HG02885 (cell line): ENCODE data around the gene PPP2R5D.

Source experiments
- ATAC-seq: cut with Tn5 transposase; IDR thresholded peaks from one replicate; pipeline ENCODE4 v1.9.1; 2021; ENCODE audit warnings: mild to moderate bottlenecking; ENCODE audit not compliant: unreplicated experiment, poor library complexity

PPP2R5D gene

DNA sequence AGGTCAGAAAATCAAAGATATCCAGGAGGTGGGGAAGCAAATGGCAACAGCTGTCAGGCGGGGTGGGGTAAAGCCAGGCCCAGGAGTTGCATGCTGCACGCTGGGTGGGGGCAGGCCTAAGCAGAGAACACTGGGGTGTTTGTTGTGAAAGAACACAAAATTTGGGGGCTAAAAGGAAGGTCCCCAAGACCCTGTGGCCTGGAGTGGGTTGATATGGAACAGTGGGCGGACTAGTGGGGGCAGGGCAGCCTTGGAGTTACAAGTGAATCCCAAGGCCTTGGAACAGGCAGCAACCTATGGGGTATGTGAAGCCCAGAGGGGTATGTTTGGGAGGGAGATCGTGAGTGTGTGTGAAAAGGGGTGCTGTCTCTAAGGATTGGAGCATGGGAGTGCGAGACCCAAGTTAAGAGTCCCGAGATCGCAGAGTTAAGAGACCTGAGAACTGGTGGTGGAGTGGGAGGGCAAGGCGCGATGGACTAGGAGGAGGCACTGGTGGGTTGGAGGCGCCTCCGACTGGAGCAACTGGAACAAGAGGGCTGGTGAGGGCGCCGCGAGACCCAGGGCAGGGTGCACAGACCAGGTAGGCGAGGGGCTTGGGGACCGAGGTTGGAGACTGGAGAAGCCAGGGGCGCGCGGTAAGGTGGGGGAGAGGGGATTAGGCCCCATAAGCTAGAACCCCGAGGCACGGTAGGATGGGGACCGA, 68.6 kb downstream of the PPP2R5D start:
- ATAC-seq: peak; percentile 19

DNA sequence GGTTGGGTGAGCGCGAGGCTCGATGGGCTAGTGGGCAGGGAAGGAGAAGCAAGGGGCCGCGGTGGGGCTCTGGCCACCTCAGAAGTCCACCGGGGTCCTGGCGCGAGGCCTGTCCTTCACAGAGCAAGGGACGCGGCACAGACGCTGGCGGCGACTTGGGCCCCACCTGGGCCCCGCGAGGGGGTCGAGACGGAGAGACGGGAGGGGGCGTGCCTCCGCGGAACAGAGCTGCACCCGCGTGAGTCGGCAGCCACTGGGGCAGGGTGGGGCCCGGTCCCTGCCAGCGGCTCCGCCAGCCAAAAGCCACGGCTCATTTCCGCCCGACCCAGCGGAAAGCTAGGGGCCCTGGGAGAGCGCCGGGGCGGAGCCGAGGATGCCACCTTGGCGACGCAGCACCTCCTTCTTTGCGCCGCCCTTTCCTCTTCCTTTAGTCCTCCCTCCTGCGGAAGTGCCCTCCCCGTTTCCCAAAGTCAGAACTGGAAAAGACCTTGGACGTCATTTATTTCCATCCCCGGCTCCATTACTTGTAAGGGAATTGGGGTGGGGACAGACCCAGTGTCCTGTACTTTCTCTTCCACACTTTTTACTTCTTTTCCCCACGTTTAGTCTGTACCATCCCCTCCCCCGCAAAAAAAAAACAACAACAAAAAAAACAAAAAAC, 69.3 kb downstream of the PPP2R5D start, which contains the start of gene CUL7:
TSS of gene CUL7 (minus strand) at position 307 of the 661 bp plus-strand sequence. CDS start 1,063 bp downstream, outside the sequence.
- ATAC-seq: peak; percentile 92

DNA sequence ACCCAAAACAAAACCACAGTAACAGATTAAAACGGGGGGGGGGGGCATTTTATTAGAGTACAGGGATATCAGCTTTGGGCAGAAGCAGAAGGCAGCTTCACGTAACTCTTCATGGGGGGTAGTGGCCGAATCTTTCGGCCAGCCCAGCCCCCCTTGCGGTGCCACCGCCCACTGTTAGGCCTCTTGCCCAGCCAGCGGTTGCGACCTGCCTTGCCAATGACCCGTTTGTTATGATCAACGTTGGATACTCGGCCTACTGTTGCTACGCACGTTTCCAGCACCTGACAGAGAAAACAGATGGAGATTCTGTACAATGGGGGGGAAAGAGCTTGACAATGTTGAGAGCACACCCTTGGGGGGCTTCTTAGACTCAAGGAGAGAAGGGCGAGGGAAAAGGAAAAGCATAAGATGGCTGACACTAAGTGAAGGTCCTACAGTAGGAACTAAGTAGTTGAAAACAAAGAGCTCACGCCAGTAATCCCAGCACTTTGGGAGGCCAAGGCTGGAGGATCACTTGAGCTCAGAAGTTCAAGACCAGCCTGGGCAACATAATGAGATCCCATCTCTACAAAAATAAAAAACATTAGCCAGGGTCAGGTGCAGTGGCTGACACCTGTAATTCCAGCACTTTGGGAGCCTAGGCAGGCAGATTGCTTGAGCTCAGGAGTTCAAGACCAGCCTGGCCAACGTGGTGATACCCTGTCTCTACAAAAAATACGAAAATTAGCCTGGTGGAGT, 70.0 kb downstream of the PPP2R5D start:
- ATAC-seq: no peak

DNA sequence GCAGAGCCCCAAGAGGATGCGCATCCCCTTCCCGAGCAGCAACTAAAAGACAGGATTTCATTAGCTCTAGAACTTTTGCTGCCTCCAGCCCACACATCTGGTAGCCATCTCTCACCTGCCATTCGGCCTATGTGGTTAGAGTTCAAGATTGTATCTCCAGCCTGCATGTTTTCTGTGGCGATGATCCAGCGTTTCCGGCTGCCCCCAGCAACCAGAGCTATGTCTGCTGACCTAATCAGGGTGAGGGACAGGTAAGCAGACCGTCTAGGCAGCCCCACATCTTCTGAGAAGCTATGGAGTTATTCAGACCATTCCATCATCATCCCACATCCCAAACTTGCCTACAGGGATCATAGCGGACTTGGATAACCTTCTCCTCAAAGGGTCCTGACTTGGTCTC, 71.6 kb downstream of the PPP2R5D start:
- ATAC-seq: no peak

DNA sequence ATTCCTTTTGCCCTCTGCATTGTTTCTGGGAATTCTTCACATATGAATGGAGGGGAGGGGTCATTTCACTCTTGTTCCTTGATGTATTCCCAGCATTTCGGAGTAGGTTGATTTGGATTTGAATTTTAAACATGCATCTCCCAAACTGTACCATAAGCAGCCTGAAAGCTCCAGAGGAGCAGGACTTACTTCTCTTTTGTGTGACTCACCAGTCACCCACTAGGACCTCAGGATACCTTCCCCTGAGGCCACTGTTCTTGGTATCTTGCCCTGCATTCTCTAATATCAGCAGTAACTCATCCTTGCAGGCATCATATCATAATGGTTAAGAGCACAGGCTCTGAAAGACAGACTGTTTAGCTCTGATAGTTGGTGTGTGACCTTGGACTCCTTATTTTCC, 74.2 kb downstream of the PPP2R5D start:
- ATAC-seq: no peak

DNA sequence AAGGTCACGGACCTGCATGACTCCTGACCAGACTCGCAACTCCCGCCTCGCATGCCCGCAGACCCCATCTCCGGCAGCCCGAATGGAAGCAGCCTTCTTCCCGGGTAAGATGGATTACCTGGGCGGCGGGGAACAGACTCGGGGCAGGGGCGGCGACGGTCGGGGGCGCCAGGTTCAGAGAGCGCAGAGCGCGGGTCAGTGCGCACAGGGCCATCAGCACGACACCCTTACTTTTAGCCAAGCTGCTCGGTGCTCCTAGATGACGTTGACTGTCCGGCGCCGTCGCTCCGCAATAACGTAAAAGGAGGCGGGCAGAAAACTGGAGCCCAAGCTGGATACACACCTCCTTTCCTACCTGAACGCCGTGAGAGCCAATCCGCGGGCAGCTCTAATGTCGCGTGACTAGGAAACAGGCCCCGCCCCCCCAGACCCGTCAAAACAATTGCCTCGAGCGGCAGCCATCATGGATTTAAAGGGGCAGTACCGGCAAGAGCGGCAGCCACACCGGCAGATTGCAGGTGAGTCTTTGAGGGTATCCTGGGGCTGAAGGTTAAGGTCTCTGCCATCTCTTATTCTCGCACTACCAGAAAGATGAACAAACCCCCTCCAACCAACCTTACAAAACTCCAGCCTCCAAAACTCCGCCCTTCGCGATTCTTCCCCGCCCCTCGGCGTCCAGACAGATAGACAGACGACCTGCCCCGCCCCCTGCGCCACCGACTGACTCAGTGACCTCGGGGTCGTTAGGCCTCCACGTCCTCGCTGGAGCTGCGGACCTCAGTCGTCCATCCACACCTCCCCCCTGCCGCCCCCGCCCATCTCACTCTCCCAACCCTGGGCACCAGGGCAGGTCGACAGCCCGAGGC, 75.0 kb downstream of the PPP2R5D start, which contains the start of the genes KLC4 and MRPL2:
TSS of gene KLC4 (plus strand) at position 464 of the 866 bp plus-strand sequence. CDS start 1,705 bp downstream, outside the sequence.
TSS of gene MRPL2 (minus strand) at position 267 of the 866 bp plus-strand sequence. CDS start at position 214, 53 bp downstream.
- ATAC-seq: peak; percentile 91

DNA sequence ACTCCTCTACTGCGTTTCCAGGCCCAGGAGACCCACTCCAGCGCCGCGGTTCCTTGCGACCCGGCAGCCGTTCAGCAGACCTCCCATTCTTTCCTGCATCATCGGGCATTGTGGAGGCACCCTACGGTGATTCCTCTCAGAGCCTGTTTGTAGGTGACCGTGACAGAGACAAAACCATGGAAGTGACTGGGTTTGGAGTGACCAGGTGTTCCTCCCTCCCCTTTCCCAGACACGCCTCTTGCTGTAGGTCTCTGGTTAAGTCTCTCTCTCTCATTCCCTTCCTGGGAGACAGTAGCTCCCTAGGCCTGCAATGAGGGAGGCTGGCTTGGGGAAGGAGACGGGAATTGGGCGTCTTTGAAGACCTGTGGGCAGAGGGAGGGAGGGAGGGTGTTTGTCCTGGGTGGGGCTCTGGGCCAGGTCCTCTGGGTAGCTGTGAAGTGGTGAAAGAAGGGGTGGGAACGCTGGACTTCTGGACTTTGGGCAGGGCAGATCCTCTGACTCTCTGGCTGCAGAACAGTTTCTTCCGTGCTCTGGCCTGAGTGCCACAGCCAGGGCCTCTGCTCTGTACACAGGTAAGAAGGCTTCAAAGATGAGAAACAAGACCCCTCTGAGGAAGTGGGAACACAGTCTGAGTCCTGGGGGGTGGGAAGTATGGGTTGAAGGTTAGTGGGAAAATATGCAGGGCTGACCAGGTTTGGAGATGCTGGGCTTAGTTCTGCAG, 75.8 kb downstream of the PPP2R5D start:
- no peak for ATAC-seq

DNA sequence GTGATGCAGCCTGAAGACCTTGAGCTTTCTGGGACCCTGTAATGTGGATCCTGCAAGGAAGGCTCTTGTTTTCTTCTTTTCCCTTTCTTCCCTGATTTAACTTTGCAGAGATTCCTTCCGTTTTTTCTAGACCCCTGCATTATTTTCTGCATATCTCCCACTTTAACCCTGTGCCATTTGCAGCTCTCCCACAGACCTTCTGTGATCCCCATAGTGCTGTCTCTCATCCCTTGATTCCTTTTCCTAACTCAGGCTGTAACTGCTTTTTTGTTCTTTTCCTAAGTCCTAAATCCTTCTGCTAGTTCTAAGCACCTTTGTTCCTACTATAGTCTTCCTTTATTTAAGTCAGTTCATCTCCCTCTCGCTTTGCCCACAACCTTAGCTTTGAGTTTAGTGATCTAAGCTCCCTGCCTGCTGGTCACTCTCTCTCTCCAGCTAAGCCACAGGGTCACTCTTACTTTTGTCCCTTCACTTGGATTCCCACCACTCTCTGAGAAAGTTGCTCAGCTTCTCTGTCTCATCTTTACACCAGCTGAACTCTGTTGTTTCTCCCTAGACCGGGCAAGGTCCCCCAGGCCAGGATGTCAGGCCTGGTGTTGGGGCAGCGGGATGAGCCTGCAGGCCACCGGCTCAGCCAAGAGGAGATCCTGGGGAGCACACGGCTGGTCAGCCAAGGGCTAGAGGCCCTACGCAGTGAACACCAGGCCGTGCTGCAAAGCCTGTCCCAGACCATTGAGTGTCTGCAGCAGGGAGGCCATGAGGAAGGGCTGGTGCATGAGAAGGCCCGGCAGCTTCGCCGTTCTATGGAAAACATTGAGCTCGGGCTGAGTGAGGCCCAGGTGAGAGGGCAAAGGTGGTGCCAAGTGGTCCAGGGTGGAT, 76.6 kb downstream of the PPP2R5D start:
- ATAC-seq: no peak

DNA sequence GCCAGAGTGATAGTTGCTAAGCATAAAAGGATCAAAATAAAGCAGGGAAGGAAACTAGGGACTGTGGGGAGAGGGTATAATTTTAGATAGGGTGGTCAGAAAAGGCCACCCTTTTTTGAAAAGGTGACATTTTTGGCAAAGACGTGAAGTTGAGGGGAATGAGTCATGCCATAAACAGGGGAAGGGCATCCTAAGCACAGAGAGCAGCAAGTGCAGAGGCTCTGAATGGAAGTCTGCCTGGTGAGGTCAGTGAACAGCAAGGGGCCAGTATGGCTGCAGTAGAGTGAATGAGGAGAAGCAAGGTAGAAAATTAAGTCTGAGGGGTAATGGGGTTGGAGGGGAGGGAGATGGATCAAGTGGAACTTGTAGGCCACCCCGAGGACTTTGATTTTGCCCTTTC, 77.5 kb downstream of the PPP2R5D start:
- no peak for ATAC-seq
